ENCODE results near the gene F13A1.

The F13A1 gene

GRCh38 chr6:6191909-6192308 lies 128.6 kb downstream of the F13A1 start:
- no peak for DNase-seq (ENCODE audit: low read depth)
- no peak for TF ChIP-seq CTCF (IDR thresholded peaks at IDR 0.05; ENCODE audit: insufficient read depth, low read depth, low read length, missing control alignments)
- no peak overlapping the region for H3K4me3 ChIP-seq (ENCODE audit: low read length)

GRCh38 chr6:6191476-6191875 lies 129.0 kb downstream of the F13A1 start:
- H3K4me3 ChIP-seq (ENCODE audit: low read length) = no peak overlapping the region
- no peak for DNase-seq (ENCODE audit: low read depth)
- no peak for TF ChIP-seq CTCF (IDR thresholded peaks at IDR 0.05; ENCODE audit: insufficient read depth, low read depth, low read length, missing control alignments)

GRCh38 chr6:6180684-6181083 lies 139.8 kb downstream of the F13A1 start:
- H3K4me3 ChIP-seq (ENCODE audit: low read length) = no peak overlapping the region
- TF ChIP-seq CTCF (IDR thresholded peaks at IDR 0.05; ENCODE audit: insufficient read depth, low read depth, low read length, missing control alignments) = no peak

GRCh38 chr6:6179858-6180623 lies 140.4 kb downstream of the F13A1 start:
- TF ChIP-seq CTCF (IDR thresholded peaks at IDR 0.05; ENCODE audit: insufficient read depth, low read depth, low read length, missing control alignments) = no peak
- no peak for DNase-seq (ENCODE audit: low read depth)
- H3K4me3 ChIP-seq (ENCODE audit: low read length) = no peak overlapping the region

More at GRCh38 chr6:6180684-6181083, 139.8 kb downstream of the F13A1 start:
- DNase-seq (ENCODE audit: low read depth) = no peak

GRCh38 chr6:6178795-6179194 lies 141.7 kb downstream of the F13A1 start:
- H3K4me3 ChIP-seq (ENCODE audit: low read length) = no peak overlapping the region
- no peak for DNase-seq (ENCODE audit: low read depth)
- TF ChIP-seq CTCF (IDR thresholded peaks at IDR 0.05; ENCODE audit: insufficient read depth, low read depth, low read length, missing control alignments) = no peak

- no peak overlapping the region for H3K4me3 ChIP-seq (ENCODE audit: low read length)
- no peak for TF ChIP-seq CTCF (IDR thresholded peaks at IDR 0.05; ENCODE audit: insufficient read depth, low read depth, low read length, missing control alignments)
- no peak for DNase-seq (ENCODE audit: low read depth)
Observed at GRCh38 chr6:6177754-6178153, 142.7 kb downstream of the F13A1 start.

Data from epithelial cell of esophagus (primary cell).